K562 (cell line): Measurements from ENCODE around the gene CCR8. TPM values are rescaled to one million over a fixed set of nuclear protein-coding genes. Genes with fewer than 3 reads are reported as not detected.

Experiments
- ATF3 ChIP-seq, 2 experiments: fragments of 450-650 bp in 1 of 2; sonication (generic) in 1 of 2; formaldehyde crosslinking in 1 of 2; IDR thresholded peaks in 1 of 2; conservative IDR thresholded peaks in 1 of 2; 2 replicates each; pipeline versions ENCODE4 v1.6.1 to v1.8.1; 2016 to 2023; ENCODE audit warnings: mild to moderate bottlenecking in 2 of 2, moderate library complexity in 2 of 2, inconsistent platforms in 1 of 2, missing genetic modification reagents in 1 of 2
- GTF2A2 ChIP-seq: IDR thresholded peaks from 2 replicates; pipeline ENCODE4 v1.6.1; 2016; ENCODE audit warnings: mild to moderate bottlenecking, missing genetic modification characterization, missing compliant biosample characterization
- HNRNPUL1 ChIP-seq: fragments of 200-400 bp; formaldehyde crosslinking; IDR thresholded peaks from 2 replicates; pipeline ENCODE4 v1.6.1; 2017; ENCODE audit warnings: low read length
- KLF16 ChIP-seq: IDR thresholded peaks from 2 replicates; pipeline ENCODE4 v1.6.1; 2016; ENCODE audit warnings: antibody characterized with exemption
- SNRNP70 ChIP-seq: fragments of 200-400 bp; formaldehyde crosslinking; optimal IDR thresholded peaks from 2 replicates; pipeline ENCODE3; 2017; ENCODE audit warnings: low read depth, low read length
- TFAP4 ChIP-seq: sonication (generic); formaldehyde crosslinking; IDR thresholded peaks from 2 replicates; pipeline ENCODE4 v1.8.0; 2022; ENCODE audit warnings: missing genetic modification reagents, mild to moderate bottlenecking, moderate library complexity, borderline replicate concordance
- TOE1 ChIP-seq, 2 experiments: fragments of 450-650 bp in 1 of 2; sonication (generic) in 1 of 2; formaldehyde crosslinking in 1 of 2; IDR thresholded peaks; 2 replicates each; pipeline versions ENCODE4 v1.7.1 to v1.8.0; 2016 to 2022; ENCODE audit warnings: borderline replicate concordance in 2 of 2, mild to moderate bottlenecking in 2 of 2, antibody characterized with exemption in 1 of 2, inconsistent platforms in 1 of 2, low read depth in 1 of 2, missing genetic modification reagents in 1 of 2, moderate library complexity in 1 of 2
- USF1 ChIP-seq: sonication (generic); formaldehyde crosslinking; IDR thresholded peaks from 2 replicates; pipeline ENCODE4 v1.9.0; 2022; ENCODE audit warnings: mild to moderate bottlenecking, missing genetic modification reagents
- polyA plus RNA-seq, 8 experiments: library from polyadenylated mRNA; depleted of rRNA in 4 of 8; stranded (reverse) in 5 of 8; unstranded in 3 of 8; fragments of >200 nt; fragmentation: Nextera tagmentation in 2 of 8; fragmentation: Illumina TruSeq in 1 of 8; extraction: Ambion mirVana in 2 of 8; extraction: Trizol in 1 of 8; gene quantifications; 2 replicates each; pipeline versions ENCODE4 v1.2.1 to v1.2.3, GENCODE V29; 2011 to 2014; ENCODE audit warnings: inconsistent platforms in 1 of 8, missing spikeins in 1 of 8
- total RNA-seq, 7 experiments: library from RNA; depleted of rRNA in 6 of 7; stranded (reverse); fragments of >200 nt in 6 of 7; fragmentation: Illumina TruSeq in 2 of 7; extraction: Trizol in 2 of 7; gene quantifications; 2 replicates each; pipeline versions ENCODE4 v1.2.1 to v1.2.3, GENCODE V29; 2011 to 2021; ENCODE audit warnings: low replicate concordance in 1 of 7
- TF ChIP-seq, protein P1 (sequence below), 2 experiments: fragments of 450-650 bp; conservative IDR thresholded peaks; 2 replicates each; pipeline ENCODE4 v1.6.1; 2017; ENCODE audit warnings: mild to moderate bottlenecking in 2 of 2, moderate library complexity in 2 of 2
- TF ChIP-seq, protein P2 (sequence below), 2 experiments: fragments of 450-650 bp in 1 of 2; IDR thresholded peaks; 2 replicates each; pipeline ENCODE4 v1.6.1; 2011 to 2017; ENCODE audit warnings: low read depth in 2 of 2, antibody characterized with exemption in 1 of 2, borderline replicate concordance in 1 of 2, low read length in 1 of 2, mild to moderate bottlenecking in 1 of 2, mixed read lengths in 1 of 2; ENCODE audit not compliant: control insufficient read depth in 1 of 2

Gene CCR8
- total and polyA plus RNA-seq, 9 of the 15 experiments (the other 6 are each of a cell fraction or from before 2014, with no cell fraction given): not detected

DNA sequence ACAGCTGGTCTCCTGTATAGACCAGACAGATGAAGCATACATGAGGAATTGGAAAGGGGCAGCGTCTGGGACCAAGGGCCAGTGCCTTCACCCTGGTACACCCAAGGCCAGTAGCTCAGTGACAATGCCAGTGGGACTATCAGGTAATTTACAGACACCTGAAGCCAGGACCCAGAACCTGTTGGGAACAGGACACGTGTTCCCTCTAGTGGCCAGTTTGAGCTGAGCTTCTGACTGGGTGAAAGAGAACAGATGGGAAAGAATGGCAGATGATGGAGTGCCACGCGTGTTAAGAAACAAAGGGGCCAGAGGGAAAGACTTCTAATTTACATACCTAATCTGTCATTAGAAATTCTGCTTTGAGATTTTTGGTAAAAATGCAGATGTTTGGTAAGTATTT is 48.6 kb downstream of the CCR8 start (continued):
- TF ChIP-seq TFAP4 (CRISPR knock-in tag) (peak; percentile 35; the same call in 1 of the 2 replicates), SNRNP70 (no peak), USF1 (peak; percentile 60), GTF2A2 (tag) (no peak), TOE1 (IDR thresholded peaks at IDR 0.05; ENCODE audit: borderline replicate concordance) (no peak), TOE1 (CRISPR knock-in tag; IDR thresholded peaks at IDR 0.05; ENCODE audit: borderline replicate concordance, low read depth) (no peak), KLF16 (peak; percentile 50; the same call in 1 of the 2 replicates), ATF3 (IDR thresholded peaks at IDR 0.05) (no peak), ATF3 (CRISPR knock-in tag; conservative IDR thresholded peaks at IDR 0.05) (0 out of 2 replicates have a peak, but pooled peaks have one; percentile 24), HNRNPUL1 (no peak)
- TF ChIP-seq, protein P1, sequence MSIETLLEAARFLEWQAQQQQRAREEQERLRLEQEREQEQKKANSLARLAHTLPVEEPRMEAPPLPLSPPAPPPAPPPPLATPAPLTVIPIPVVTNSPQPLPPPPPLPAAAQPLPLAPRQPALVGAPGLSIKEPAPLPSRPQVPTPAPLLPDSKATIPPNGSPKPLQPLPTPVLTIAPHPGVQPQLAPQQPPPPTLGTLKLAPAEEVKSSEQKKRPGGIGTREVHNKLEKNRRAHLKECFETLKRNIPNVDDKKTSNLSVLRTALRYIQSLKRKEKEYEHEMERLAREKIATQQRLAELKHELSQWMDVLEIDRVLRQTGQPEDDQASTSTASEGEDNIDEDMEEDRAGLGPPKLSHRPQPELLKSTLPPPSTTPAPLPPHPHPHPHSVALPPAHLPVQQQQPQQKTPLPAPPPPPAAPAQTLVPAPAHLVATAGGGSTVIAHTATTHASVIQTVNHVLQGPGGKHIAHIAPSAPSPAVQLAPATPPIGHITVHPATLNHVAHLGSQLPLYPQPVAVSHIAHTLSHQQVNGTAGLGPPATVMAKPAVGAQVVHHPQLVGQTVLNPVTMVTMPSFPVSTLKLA (conservative IDR thresholded peaks at IDR 0.05): 0 out of 4 replicates have a peak, but pooled peaks of 1 of the 2 experiments have one; percentile 21
- TF ChIP-seq, protein P2, sequence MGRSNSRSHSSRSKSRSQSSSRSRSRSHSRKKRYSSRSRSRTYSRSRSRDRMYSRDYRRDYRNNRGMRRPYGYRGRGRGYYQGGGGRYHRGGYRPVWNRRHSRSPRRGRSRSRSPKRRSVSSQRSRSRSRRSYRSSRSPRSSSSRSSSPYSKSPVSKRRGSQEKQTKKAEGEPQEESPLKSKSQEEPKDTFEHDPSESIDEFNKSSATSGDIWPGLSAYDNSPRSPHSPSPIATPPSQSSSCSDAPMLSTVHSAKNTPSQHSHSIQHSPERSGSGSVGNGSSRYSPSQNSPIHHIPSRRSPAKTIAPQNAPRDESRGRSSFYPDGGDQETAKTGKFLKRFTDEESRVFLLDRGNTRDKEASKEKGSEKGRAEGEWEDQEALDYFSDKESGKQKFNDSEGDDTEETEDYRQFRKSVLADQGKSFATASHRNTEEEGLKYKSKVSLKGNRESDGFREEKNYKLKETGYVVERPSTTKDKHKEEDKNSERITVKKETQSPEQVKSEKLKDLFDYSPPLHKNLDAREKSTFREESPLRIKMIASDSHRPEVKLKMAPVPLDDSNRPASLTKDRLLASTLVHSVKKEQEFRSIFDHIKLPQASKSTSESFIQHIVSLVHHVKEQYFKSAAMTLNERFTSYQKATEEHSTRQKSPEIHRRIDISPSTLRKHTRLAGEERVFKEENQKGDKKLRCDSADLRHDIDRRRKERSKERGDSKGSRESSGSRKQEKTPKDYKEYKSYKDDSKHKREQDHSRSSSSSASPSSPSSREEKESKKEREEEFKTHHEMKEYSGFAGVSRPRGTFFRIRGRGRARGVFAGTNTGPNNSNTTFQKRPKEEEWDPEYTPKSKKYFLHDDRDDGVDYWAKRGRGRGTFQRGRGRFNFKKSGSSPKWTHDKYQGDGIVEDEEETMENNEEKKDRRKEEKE (IDR thresholded peaks at IDR 0.05; ENCODE audit: borderline replicate concordance in 1 of 2, control insufficient read depth in 1 of 2, low read depth in 2 of 2, low read length in 1 of 2): no peak
